C4-2B (cell line): ENCODE results near the gene GSX1.

Experiments used
- CTCF ChIP-seq: fragments of 450-650 bp; conservative IDR thresholded peaks from 2 replicates; pipeline ENCODE4 v1.5.1; 2017; ENCODE audit warnings: mild to moderate bottlenecking
- ZFX ChIP-seq: fragments of 450-650 bp; IDR thresholded peaks from 2 replicates; pipeline ENCODE4 v1.6.1; 2017

DNA sequence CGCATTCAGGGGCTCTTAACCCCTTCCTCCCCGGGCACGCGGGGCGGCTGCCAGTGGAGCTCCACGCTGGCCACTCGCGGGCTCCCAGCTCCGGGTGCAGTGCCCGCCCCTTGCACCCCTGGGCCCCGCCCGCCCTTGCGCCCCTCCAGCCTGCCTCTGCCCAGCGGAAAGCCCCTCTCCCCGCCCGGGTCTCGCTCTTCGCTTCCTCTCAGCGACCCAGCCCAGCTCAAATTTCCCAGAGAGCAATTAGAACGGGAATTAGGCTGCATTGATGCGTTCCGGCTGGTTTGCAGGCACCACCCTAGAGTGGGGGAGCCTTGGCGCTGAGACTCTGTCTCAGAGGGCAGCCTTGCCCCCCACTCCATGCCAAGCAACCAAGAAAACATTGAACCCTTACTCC is 1.8 kb upstream of the GSX1 start:
- TF ChIP-seq CTCF (no peak), ZFX (no peak)
